HK-2 (cell line): ENCODE measurements around the gene TANC1.
A peak's percentile ranks its signal among the peaks of the same experiment; 100 is the strongest.

ENCODE experiments used
- DNase-seq: peaks from one replicate; pipeline ENCODE4 v3.0.0-alpha.2; 2018; ENCODE audit not compliant: unreplicated experiment

Gene TANC1

DNA sequence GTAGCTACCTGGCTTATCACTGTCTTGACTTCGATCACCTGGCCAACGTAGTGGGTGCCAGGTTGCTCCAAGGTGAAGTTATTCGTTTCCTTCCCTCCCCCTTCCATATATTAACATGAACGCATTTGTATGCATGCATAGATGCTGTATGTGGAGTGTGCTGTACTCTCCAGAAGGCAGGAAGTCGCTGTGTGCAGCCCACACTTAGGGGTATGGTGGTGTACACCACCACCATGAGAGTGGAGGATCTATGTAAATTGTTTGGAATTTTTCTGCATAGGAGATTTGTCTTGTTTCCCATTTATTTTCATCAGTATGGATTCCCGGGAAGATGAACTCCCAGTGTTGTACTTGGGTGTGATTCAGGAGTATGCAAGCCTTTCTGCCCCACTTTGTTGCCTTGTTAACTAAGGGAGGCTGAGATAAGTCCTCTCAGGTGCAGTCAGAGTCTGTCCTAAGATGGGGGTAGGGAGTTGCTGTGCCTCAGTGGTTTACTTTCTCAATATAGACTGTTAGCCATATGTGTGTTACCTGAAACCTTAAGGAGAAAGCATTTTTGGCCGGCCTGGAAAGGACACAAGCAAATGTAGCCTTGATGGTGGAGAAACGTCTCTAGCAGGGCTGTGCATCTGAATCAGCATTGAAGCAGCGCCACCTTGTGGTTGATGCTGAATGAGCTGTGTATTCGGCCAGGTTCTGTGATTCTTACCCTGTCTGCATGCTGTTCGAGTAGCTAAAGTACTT, 149.8 kb downstream of the TANC1 start:
- peak; percentile 82 for DNase-seq

DNA sequence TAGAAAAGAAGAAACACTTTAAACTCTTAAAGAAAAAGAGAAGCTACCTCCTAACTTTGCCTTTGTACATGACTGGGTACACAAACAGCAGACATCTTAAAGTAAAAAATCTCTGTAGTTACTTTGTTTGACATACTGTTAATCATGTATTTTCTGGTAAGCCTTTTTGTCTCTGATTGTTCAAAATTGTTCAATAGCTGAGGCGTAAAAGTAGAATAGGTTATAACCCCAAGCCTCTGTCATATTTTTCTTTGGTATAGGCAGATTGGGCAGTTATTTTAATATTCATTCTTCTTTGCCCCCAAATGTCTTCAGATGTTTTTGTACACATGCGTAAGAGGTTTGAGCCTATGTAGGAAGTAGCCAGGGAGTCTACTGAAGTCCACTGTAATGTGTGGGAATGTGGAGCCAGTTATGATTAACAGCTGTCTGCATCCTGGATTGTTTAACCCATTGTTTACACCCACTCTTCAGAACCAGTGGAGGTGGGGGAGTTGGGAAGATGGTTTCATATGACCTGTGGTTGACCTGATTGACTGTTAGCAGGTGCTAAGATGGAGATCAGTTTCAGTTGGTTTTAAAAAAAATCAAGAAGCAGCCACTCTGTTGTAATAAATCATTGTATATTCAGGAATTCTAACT, 150.5 kb downstream of the TANC1 start:
- no peak for DNase-seq

DNA sequence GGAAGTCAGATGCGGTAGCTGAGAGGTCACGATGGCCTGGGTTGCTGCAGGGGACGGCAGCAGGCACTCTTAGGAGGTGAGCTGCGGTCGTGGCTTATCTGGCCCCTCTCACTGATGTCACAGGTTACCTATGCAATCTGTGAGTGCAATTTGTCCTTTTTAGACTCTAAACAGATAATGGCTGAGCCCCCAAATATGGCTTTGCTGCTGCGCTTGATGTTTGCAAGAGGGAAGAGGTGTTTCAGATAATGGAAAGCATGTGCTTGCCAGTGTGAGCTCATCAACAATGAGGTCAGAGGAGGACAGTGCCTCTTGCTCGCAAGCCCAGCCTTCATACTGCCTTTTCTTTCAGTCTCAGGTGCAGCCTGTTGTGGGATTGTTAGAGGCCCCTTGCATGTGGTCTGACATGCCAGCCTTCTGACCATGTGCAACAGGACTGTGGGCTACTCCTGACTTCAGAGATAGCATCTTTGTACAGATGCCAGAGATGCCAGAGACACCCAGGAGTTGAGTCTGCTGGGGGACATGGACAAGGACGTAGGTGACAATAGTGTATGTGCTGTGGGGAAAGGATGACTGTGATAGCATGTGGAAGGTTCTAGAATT, 151.3 kb downstream of the TANC1 start:
- DNase-seq: no peak

DNA sequence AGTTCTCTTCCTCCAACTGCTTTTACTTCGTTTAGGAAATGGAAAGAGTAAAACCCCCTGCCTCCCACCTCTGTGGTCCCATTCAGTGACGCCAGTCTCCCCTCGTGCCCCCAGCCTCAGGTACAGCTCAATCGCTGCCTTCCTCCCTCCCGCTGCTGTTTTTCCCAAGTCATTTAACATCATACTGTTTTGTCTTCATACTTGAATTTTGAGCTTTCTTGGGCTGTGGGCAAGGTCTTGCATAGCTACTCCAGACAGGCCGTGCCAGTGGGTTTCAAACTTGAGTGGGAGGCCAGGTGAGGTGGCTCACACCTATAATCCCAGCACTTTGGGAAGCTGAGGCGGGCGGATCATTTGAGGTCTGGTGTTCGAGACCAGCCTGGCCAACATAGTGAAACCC, 155.3 kb downstream of the TANC1 start:
- no peak for DNase-seq

DNA sequence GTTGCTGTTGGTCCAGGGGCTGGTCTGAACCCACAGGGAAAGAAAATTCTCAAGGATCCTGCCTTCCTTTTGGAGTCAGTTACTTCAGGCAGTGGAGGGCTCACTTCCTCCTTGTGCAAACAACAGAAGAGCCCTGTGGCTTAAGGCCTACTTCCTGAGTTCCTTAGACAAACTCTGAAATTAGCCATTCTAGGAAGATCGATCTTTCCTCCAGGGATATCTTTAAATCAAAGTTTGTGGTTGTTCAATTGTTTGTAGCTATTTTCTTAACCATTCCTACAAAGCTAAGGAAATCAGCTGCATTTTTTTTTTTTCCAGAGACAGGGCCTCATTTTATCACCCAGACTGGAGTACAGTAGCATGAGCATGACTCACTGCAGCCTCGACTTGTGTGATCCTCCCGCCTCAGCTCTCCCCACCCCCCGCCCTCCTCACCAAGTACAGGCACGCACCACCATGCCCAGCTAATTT, 156.0 kb downstream of the TANC1 start:
- peak; percentile 65 for DNase-seq

DNA sequence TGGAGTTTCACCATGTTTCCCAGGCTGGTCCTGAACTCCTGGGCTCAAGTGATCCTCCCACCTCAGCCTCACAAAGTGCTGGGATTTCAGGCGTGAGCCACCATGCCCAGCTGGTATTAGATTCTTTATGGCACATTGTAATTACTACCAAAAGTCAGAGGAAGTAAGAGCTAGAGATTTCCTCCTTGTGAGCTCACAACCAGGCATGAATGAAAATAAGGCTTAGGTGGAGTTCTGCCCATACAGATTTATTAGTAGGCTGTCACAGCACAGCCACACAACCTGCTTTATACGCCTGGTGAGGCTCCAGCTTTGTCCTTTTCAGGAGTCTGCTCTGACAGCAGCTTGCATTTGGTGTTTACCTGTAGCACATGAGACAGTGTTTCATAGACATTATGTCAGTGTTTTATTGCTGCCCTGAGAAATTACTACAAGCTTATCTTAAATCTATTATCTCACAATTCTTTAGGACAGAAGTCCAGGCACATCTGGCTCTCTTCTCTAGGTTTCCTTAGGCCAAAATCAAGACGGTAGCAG, 156.6 kb downstream of the TANC1 start:
- DNase-seq: peak; percentile 17

DNA sequence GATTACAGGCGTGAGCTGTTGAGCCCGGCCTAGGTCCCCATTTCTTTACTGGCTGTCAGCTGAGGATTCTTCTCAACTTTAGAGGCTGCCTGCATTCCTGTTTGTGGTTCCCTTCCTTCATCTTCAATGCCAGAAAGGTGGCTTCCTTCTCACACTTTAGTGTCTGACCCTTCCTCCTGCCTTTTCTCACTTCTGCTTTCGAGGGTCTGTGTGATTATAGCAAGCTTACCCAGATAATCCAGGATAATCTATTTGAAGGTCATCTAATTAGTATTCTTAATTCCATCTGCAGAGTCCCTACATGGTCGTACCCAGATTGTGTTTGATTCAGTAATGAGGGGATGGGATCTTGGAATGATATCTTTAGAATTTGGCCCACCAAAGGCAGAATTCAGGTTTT, 157.4 kb downstream of the TANC1 start:
- DNase-seq: no peak

DNA sequence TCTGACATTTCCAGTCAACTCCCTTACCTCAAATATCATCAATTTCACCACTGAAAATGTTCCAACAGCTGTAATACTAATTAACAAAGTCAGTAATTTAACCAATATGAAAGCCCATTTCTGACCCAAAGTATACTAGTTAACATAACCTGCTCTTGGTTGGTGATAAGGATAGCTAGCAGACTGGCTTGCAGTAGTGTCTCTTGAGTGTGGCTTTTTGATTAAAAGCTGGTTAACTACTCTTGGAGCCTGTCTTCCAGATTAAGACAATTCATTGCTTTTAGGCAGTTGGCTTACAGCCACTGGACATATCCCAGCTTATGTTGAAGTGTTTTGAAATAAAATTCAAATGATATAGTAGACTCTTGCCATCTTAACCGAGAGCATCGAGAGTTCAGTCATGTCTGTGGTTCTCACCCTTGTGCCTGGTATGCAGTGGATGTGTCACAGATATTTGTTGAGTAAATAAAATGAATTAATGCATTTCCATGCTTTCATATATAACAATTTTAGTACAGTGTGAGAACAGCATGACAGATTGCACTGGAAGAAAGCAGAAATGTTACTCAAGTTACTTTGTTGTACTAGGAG, 158.1 kb downstream of the TANC1 start:
- no peak for DNase-seq

DNA sequence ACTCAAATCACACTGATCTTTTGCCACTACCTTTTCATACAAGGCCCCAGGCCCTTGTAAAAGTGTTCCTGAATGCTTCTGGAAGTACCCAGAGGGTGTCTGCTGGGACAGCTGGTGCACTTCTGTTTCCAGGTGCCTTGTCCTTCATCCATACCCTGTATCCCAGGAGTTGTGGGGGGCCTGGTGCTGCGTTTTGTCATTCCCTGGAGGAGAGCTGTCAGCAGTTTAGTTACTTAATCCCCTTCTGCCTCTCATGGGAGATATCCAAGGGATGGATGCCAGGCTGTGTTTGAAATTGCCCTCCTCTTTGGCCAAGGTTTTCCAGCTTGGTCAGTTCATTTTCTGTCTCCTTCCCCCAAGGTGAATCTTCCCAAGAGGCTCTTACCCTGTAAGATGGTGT, 159.8 kb downstream of the TANC1 start:
- no peak for DNase-seq

DNA sequence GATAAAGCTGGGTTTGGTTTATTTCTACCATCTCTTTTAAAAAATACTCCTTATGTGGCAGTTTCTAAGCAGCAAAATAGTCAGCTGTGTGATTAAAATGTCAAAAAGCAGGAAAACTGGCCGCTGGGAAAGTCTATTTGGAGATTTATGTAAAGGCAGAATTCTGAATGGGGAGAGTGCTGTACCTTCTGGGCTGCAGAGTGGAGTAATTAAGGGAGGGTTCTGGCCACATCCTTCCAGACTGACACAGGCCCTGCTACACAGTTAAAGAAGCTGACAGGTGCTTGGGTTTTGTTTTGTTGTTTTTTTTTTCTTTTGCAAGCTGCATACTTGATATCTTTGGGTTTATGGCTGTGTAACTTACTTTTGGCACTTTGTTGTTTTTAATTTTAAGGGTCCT, 160.8 kb downstream of the TANC1 start:
- DNase-seq: no peak

DNA sequence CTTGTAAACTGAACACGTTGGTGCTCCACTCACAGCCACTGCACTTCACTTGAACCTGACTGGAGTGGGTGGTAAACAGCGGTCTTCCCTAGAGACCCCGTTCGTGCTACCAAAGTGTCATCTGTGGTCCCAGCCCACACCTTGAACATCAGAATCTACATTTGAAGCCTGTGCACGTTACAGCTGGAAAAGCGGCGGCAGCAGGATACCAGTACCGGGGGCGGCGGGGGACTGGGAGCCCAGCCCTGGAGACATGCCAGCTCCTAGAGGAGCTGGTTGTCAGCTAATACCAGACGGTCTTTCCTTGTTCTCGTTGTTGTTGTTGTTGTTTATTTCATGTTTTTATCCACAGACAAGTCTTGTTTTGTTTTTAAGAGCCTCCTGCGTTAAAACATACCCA, 161.4 kb downstream of the TANC1 start:
- DNase-seq: no peak

DNA sequence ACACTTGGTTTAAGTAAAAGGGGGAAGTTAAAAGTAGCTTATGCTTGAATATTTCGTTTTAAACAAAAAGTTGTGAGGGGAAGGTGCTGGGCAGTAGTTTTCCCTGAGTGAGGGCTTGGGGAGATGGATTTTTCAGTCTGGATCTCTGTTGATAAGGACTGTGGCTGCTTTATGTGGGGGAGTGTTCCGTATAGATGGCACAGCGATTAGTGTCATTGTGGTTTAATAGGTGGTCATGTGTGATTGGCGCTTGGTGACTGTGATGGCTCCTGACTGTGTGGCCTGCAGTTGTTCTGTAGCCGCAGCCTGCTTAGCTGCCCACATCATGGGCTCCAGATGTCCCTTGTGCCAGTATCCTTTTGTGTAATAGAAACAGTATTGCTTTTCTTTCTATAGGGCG, 161.9 kb downstream of the TANC1 start:
- DNase-seq: no peak

DNA sequence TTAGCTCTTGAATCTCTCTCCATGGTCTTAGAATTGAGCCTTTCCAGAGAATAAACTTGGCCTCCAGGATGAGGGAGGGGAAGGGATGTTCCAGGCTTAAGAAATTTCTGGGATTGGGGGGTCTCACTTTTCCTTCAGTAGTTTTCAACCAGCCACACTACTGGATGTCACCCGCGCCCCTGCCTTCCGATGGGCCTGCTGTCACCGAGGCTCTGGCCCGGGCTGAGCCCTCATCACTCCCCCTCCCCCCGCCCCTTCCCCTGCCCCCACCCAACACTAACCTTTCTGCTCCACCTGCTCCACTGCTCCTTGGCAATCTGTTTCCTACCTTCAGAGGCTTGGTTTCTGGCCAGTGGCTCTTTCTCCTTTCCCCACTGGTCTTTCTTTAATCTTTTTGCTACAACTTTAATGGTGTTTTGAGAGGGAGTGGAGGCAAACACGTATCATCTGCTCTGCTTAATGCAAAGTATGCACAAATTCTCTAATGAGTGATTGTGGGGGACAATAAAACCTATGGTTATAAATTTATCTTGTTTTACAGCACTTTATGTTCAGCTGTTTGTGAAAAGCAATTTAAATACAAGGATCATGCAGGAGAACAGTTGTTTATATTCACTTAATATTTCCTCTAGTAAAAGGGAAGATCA, 162.9 kb downstream of the TANC1 start:
- DNase-seq: no peak

DNA sequence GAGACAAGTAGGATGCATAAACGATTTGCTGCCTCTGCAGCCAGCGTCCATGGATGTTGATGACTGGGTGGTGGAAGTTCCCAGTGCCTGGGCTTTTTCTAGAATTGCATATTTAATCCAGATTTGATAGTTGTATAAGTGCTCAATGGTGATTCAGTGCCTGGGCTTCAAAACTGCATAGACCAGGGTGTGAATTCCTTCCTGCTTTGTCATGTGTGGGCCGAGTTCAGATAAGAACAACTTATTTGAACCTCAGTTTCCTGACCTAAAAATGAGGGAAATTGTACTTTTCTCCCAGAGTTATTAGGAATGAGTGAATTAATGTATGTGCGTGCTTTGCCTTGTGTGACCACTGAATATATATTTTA, 163.5 kb downstream of the TANC1 start:
- DNase-seq: peak; percentile 30

DNA sequence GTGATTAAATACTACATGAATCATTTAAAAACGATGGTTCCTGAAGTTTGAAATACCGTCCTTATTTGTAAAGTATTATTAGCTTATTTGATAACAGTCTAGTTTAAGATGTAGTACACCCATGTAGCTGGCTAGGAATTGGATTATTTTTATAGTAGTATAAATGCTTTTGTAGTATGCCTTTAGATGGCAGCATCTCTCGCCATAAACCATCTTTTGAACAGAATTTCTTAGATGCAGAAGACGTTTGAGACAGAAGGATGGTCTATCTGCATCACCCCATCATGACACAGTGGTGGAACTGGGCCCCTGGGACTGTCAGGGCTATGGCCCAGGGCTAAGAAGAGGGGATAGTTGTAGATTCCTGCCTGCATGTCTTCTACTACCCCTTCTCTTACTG, 165.4 kb downstream of the TANC1 start:
- DNase-seq: no peak

DNA sequence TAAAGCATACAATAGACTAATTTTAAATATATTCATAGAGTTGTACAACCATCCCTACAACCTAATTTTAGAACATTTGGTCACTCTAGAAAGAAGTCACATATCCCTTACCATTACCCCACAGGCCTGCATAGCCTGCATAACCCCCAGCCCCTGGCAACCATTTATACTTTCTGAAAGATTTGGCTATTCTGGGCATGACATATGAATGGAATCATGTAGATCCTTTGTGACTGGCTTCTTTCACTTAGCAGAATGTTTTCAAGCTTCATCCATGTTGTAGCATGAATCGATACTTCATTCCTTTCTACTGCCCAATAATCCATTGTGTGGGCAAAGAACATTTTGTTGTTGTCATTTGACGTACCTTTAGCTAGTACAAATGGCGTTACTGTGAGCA, 166.5 kb downstream of the TANC1 start:
- DNase-seq: no peak

DNA sequence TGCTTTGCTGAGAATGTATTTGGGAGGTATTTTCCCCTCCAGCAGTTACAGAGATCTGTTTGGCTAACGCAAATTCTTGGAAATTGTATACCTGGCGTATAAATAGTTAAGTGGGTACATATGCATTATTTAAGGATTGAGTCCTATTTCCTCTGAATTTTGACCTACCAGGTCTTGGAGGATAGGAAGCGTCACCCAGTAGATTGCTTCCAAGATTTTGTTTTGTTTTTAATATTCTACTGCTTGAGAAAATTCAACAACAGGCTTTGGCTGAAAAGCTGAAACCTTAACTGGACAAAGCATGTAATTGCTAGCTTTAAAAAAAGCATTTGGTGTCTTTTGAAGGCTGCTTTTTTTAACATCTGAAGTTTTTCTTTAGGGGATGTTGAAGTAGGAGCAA, 168.0 kb downstream of the TANC1 start:
- DNase-seq: no peak

DNA sequence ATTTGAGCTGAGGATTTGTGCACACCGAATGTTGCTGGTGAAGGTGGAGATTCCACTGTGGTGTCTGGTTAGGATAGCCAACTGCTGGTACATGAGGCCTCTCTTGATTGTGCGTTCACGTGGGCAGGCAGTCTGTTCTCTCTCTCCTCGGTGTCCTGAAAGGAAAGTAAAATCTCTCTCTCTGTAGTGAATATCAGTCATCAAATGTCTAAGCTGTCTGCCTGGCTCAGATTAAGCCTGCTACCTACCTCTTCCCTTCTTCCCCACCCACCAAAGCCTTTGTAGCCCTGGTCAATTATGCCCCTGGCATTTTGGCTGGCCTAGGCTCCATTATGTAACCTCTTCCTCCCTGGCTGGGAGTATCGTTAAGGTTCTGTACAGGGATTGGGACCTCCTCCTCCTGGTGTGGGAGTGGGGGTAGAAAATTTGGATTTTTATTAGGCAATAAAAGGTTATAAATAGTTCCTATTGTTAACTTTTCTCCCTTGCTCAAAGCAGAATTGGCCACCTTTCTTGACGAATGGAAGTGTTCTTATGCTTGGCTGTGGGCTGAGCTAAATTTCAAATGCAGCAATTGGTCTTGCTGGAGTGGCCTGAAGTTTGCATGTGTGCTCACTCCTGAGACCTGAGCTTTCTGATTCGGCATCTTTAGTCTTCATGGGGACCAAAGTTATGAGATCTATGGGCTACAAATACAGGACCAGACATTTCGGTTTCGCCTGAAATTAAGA, 169.2 kb downstream of the TANC1 start:
- no peak for DNase-seq

DNA sequence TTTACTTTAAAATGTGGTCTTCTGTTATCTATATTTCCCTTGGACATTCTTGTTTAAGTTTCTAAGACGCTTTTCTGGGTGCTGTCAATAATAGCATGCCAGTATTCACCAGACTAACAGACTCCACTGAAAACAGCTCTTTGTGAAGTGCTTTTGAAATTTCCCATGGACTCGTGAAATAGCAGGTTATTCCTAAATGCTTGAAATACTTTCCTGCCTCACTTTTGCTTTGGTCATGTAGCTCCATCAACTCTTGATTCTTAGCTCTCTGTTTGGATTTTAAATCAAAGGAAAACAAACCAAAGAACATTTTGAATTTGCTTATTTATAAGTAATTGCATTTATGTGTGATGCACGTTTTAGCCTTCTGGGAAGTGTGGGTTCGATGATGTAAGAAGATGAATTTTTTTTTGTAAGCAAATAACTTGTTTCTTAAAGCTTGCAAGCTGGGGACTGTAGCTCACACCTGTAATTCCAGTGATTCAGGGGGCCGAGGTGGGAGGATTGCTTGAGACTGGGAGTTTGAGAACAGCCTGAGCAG, 170.3 kb downstream of the TANC1 start:
- no peak for DNase-seq

DNA sequence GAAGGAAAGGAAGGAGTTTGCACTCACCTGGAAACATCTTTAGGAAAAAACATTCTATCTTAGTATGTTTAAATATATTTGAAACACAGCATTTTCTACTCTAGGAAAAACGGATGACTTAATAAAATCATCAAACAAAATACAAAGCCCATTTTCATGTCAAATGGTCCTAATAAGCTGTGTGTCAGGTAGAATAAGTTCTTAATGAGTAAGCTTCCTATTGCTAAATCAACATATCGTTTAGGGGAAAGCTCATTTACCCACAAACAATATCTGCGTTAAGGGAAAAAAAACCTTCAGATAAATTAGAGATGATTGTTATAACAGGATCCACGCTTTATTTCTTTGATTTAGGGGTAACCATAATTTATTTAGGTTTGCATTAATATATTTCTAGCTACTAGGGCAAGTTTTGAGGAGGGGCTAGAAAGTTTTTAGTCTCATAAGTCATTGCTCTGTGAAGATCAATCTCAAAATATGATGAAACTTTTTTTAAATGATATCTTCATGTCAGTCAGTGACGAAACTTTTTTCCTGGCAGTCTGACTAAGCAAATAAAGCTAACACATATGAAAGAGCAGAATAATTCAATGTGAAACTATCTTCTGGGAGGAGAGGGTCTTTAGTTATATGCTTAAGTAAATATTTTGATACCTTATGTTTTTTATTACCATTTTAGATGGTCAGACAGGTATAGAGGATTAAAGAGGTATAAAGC, 170.9 kb downstream of the TANC1 start:
- DNase-seq: no peak
